Mesothelial cell of epicardium (in vitro differentiated cells): Measurements from ENCODE around the gene UGT8. TPM values are rescaled to one million over a fixed set of nuclear protein-coding genes. Genes with fewer than 3 reads are reported as not detected.
"Not testable (repeated sequence)": the region's sequence is repeated elsewhere in the genome, so short reads cannot be mapped to it uniquely, and the experiment has no call there.

Experiments used
- DNase-seq, 2 experiments: peaks; one replicate each; pipeline ENCODE4 v3.0.0; 2021; ENCODE audit warnings: low spot score in 2 of 2; ENCODE audit not compliant: unreplicated experiment in 2 of 2
- H3K27ac Mint-ChIP-seq: 2 replicates; pipeline ENCODE4 v1.8.0; 2021; ENCODE audit warnings: mixed read lengths
- H3K27me3 Mint-ChIP-seq: 2 replicates; pipeline ENCODE4 v1.8.0; 2021; ENCODE audit warnings: low read depth, mixed read lengths
- H3K36me3 Mint-ChIP-seq: 2 replicates; pipeline ENCODE4 v1.8.0; 2021; ENCODE audit warnings: mixed read lengths
- H3K4me1 Mint-ChIP-seq: 2 replicates; pipeline ENCODE4 v1.8.0; 2021; ENCODE audit warnings: mixed read lengths
- H3K4me3 Mint-ChIP-seq: 2 replicates; pipeline ENCODE4 v1.8.0; 2021; ENCODE audit warnings: mild to moderate bottlenecking, moderate library complexity, mixed read lengths
- H3K9me3 Mint-ChIP-seq: 2 replicates; pipeline ENCODE4 v1.8.0; 2021; ENCODE audit warnings: mixed read lengths
- total RNA-seq: library from RNA; stranded (reverse); gene quantifications from 3 replicates; pipeline ENCODE4 v1.2.1, GENCODE V29; 2021
- TF ChIP-seq, protein P1 (sequence below): fragments of 200-600 bp; sonication (generic); IDR thresholded peaks from one replicate; pipeline ENCODE4 v1.5.0; 2021; ENCODE audit warnings: antibody characterized with exemption; ENCODE audit not compliant: unreplicated experiment

Gene UGT8
- total RNA-seq, 1 donor from 2014 or later, result 0.87 TPM

DNA sequence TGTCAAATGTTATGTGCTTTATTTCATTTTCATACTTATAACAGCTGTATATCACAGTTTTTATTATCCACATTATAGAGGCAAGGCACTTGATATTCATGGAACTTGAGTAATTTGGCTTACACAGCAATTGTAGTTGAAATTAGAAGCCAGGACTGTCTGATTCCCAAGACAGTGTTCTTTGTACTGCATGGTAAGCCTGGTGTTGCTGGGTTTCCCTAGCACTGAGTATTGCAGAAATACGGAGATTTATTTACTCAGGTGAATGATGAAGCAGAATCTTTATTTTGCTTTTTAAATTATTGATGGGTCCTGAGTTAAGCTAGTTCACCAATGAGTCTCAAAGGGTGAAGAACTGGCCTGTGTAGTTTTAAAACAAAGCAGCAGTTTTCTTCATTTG, 70.0 kb downstream of the UGT8 start:
- no peak for DNase-seq
- Mint-ChIP-seq H3K27ac (no peak overlapping the region), H3K4me1 (no peaks in the 10 kb centered on the region), H3K36me3 (no peaks in the 10 kb centered on the region), H3K9me3 (peaks cover 5% of the 10 kb centered on the region), H3K27me3 (peaks cover 2% of the 10 kb centered on the region), H3K4me3 (no peak overlapping the region)
- TF ChIP-seq, protein P1, sequence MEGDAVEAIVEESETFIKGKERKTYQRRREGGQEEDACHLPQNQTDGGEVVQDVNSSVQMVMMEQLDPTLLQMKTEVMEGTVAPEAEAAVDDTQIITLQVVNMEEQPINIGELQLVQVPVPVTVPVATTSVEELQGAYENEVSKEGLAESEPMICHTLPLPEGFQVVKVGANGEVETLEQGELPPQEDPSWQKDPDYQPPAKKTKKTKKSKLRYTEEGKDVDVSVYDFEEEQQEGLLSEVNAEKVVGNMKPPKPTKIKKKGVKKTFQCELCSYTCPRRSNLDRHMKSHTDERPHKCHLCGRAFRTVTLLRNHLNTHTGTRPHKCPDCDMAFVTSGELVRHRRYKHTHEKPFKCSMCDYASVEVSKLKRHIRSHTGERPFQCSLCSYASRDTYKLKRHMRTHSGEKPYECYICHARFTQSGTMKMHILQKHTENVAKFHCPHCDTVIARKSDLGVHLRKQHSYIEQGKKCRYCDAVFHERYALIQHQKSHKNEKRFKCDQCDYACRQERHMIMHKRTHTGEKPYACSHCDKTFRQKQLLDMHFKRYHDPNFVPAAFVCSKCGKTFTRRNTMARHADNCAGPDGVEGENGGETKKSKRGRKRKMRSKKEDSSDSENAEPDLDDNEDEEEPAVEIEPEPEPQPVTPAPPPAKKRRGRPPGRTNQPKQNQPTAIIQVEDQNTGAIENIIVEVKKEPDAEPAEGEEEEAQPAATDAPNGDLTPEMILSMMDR, result no peak

GRCh38 chr4:114670733-114671132, 72.1 kb downstream of the UGT8 start:
- not testable (repeated sequence) for H3K27me3 Mint-ChIP-seq, H3K36me3 Mint-ChIP-seq, H3K9me3 Mint-ChIP-seq, H3K4me1 Mint-ChIP-seq, H3K27ac Mint-ChIP-seq, H3K4me3 Mint-ChIP-seq, DNase-seq

- H3K4me1 Mint-ChIP-seq, result no peaks in the 10 kb centered on the region
- peaks cover 5% of the 10 kb centered on the region for H3K9me3 Mint-ChIP-seq
- H3K4me3 Mint-ChIP-seq, result no peak overlapping the region
- TF ChIP-seq, protein P1, result no peak
- no peak overlapping the region for H3K27ac Mint-ChIP-seq
- no peak for DNase-seq
- H3K27me3 Mint-ChIP-seq, result peaks cover 2% of the 10 kb centered on the region
- no peaks in the 10 kb centered on the region for H3K36me3 Mint-ChIP-seq
Observed at GRCh38 chr4:114673306-114673705, 74.7 kb downstream of the UGT8 start.

DNA sequence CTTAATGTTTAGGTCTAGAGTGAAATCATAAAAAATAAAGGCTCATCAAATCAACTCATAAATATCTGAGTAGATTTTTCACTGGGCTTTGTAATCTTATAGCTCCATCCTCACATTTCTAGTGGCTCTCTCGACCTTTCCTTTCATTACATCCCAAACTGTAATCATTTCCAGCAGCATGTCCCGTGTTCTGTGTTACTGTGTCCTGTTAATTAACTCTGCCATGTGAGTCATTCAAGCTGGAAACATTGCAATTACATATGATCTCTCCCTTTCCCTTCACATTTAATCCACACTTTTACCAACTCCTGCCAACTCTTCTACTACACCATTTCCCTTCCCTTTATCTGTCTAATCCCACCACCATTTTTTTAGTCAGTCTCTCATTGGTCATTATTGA, 75.5 kb downstream of the UGT8 start:
- Mint-ChIP-seq H3K27ac (no peak overlapping the region), H3K4me3 (no peak overlapping the region), H3K27me3 (peaks cover 2% of the 10 kb centered on the region), H3K4me1 (no peaks in the 10 kb centered on the region), H3K9me3 (peaks cover 5% of the 10 kb centered on the region), H3K36me3 (no peaks in the 10 kb centered on the region)
- no peak for DNase-seq
- TF ChIP-seq, protein P1, result no peak

- no peak overlapping the region for H3K4me3 Mint-ChIP-seq
- TF ChIP-seq, protein P1, result no peak
Observed at GRCh38 chr4:114677346-114677979, 78.9 kb downstream of the UGT8 start.

GRCh38 chr4:114684462-114684861, 85.9 kb downstream of the UGT8 start:
- no peaks in the 10 kb centered on the region for H3K36me3 Mint-ChIP-seq
- TF ChIP-seq, protein P1, result no peak
- no peaks in the 10 kb centered on the region for H3K4me1 Mint-ChIP-seq
- no peak overlapping the region for H3K27ac Mint-ChIP-seq
- no peak overlapping the region for H3K4me3 Mint-ChIP-seq
- H3K27me3 Mint-ChIP-seq, result peaks cover 3% of the 10 kb centered on the region
- no peaks in the 10 kb centered on the region for H3K9me3 Mint-ChIP-seq
- no peak for DNase-seq

More at GRCh38 chr4:114677346-114677979, 78.9 kb downstream of the UGT8 start:
- Mint-ChIP-seq H3K27ac (no peak overlapping the region), H3K36me3 (no peaks in the 10 kb centered on the region), H3K27me3 (no peaks in the 10 kb centered on the region), H3K9me3 (no peaks in the 10 kb centered on the region), H3K4me1 (no peaks in the 10 kb centered on the region)
- no peak for DNase-seq
